ENCODE results near the gene PRXL2B.
A peak's percentile ranks its signal among the peaks of the same experiment; 100 is the strongest.

PRXL2B gene

GRCh38 chr1:2587071-2587859 lies 688 bp downstream of the PRXL2B start:
- TF ChIP-seq CTCF (IDR thresholded peaks at IDR 0.05; ENCODE audit: borderline replicate concordance, insufficient read depth, low read depth, low read length), result no peak
- peak overlapping the region; percentile 79 for H3K4me3 ChIP-seq (ENCODE audit: low read depth, low read length)

- no peak for TF ChIP-seq CTCF (IDR thresholded peaks at IDR 0.05; ENCODE audit: borderline replicate concordance, insufficient read depth, low read depth, low read length)
- H3K4me3 ChIP-seq (ENCODE audit: low read depth, low read length), result no peak overlapping the region
Observed at GRCh38 chr1:2587860-2588571, 1.4 kb downstream of the PRXL2B start.

DNA sequence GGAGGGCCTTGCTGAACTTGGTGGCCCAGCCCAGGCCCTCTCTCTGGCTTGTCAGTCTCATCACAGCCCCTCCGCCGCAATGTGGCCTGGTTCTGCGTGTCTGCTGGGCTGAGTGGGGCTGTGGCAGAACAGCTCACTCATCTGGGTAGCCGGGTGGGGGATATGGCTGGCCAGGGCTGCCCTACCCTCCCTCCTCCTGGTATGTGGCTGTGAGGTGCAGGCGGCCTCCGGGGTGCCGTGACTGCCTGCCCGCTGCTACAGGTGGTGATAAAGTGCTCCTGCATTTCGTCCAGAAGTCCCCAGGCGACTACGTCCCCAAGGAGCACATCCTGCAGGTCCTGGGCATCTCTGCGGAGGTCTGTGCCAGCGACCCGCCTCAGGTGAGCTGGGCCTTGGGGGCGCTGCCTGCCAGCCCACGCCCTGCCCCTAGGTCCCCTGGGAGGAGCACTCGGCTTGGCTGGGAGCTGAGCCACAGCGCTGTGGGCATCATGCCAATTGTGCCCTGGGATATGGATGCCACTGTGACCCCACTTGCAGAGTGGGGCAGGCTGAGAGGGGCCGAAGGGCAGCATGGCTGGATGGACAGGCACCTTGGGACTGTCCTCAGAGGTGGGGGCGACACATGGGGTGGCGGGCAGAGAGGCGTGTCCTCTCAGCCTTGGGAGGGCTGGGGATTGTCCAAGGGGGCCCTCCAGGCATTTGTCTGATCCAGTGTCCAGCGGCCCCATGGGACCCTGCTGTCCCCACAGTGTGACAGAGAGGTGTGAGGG lies 2.3 kb downstream of the PRXL2B start:
- H3K4me3 ChIP-seq (ENCODE audit: low read depth, low read length), result no peak overlapping the region
- no peak for TF ChIP-seq CTCF (IDR thresholded peaks at IDR 0.05; ENCODE audit: borderline replicate concordance, insufficient read depth, low read depth, low read length)

DNA sequence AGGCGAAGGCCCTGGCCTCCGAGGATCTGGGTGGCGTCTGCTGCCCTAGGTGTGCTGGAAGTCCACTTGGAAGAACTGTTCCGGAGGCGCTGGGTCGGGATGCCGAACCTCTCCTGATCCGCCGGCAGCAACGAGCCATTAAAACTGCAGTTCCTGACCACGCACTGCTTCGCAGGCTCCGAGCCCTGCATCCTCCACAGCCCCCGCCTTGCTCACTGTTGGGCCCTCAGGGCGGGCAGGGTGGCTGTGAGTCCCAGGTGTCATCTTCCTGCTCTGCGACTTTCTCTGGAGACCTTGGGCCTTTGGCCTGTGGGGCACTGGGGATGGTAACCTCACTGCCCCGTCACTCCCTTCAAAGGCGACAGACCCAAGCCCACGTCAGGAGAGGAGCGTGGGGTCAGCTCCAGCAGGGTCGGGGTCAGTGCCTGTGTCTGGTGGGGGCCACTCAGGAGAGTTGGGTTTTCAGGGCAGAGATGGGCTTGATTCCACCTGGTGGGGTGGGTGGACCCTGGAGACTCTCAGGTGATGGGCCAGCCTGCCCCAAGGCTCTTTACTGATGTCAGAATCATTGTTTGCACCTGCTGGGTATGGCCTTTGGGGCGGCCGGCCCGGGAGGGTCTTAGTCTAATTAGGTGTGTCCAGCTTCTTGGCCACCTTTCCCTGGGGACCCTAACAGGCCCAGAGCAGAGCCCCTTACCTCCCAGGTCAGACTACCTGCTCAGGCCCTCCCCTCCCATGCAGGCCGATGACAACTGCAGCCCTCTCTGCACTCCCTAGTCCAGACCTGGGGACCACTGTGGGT lies 3.1 kb downstream of the PRXL2B start:
- TF ChIP-seq CTCF (IDR thresholded peaks at IDR 0.05; ENCODE audit: borderline replicate concordance, insufficient read depth, low read depth, low read length), result no peak
- no peak overlapping the region for H3K4me3 ChIP-seq (ENCODE audit: low read depth, low read length)

GRCh38 chr1:2590233-2591141 lies 3.9 kb downstream of the PRXL2B start:
- TF ChIP-seq CTCF (IDR thresholded peaks at IDR 0.05; ENCODE audit: borderline replicate concordance, insufficient read depth, low read depth, low read length), result no peak

GRCh38 chr1:2591233-2591580 lies 4.6 kb downstream of the PRXL2B start:
- no peak overlapping the region for H3K4me3 ChIP-seq (ENCODE audit: low read depth, low read length)
- TF ChIP-seq CTCF (IDR thresholded peaks at IDR 0.05; ENCODE audit: borderline replicate concordance, insufficient read depth, low read depth, low read length), result no peak

More at GRCh38 chr1:2590233-2591141, 3.9 kb downstream of the PRXL2B start:
- H3K4me3 ChIP-seq (ENCODE audit: low read depth, low read length), result no peak overlapping the region

Measured in GM12875 (cell line).